ENCODE measurements around the gene PCDHA3.
"Not testable (repeated sequence)": the region's sequence is repeated elsewhere in the genome, so short reads cannot be mapped to it uniquely, and the experiment has no call there.

DNA sequence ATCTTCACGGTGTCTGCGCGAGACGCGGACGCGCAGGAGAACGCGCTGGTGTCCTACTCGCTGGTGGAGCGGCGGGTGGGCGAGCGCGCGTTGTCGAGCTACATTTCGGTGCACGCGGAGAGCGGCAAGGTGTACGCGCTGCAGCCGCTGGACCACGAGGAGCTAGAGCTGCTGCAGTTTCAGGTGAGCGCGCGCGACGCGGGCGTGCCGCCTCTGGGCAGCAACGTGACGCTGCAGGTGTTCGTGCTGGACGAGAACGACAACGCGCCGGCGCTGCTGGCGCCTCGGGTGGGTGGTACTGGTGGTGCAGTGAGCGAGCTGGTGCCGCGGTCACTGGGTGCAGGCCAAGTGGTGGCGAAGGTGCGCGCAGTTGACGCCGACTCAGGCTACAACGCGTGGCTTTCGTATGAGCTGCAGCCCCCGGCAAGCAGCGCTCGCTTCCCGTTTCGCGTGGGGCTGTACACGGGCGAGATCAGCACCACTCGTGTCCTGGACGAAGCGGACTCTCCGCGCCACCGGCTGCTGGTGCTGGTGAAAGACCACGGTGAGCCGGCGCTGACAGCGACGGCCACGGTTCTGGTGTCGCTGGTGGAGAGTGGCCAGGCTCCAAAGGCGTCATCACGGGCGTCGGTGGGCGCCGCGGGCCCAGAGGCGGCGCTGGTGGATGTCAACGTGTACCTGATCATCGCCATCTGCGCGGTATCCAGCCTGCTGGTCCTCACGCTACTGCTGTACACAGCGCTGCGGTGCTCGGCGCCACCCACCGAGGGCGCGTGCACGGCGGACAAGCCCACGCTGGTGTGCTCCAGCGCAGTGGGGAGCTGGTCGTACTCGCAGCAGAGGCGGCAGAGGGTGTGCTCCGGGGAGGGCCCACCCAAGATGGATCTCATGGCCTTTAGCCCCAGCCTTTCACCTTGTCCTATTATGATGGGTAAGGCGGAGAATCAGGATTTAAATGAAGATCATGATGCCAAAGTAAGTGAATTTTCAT lies 28.9 kb downstream of the PCDHA3 start:
- TF ChIP-seq, protein P1, sequence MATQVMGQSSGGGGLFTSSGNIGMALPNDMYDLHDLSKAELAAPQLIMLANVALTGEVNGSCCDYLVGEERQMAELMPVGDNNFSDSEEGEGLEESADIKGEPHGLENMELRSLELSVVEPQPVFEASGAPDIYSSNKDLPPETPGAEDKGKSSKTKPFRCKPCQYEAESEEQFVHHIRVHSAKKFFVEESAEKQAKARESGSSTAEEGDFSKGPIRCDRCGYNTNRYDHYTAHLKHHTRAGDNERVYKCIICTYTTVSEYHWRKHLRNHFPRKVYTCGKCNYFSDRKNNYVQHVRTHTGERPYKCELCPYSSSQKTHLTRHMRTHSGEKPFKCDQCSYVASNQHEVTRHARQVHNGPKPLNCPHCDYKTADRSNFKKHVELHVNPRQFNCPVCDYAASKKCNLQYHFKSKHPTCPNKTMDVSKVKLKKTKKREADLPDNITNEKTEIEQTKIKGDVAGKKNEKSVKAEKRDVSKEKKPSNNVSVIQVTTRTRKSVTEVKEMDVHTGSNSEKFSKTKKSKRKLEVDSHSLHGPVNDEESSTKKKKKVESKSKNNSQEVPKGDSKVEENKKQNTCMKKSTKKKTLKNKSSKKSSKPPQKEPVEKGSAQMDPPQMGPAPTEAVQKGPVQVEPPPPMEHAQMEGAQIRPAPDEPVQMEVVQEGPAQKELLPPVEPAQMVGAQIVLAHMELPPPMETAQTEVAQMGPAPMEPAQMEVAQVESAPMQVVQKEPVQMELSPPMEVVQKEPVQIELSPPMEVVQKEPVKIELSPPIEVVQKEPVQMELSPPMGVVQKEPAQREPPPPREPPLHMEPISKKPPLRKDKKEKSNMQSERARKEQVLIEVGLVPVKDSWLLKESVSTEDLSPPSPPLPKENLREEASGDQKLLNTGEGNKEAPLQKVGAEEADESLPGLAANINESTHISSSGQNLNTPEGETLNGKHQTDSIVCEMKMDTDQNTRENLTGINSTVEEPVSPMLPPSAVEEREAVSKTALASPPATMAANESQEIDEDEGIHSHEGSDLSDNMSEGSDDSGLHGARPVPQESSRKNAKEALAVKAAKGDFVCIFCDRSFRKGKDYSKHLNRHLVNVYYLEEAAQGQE (IDR thresholded peaks at IDR 0.05; ENCODE audit: borderline replicate concordance): not testable (repeated sequence)
- TF ChIP-seq, protein P2, sequence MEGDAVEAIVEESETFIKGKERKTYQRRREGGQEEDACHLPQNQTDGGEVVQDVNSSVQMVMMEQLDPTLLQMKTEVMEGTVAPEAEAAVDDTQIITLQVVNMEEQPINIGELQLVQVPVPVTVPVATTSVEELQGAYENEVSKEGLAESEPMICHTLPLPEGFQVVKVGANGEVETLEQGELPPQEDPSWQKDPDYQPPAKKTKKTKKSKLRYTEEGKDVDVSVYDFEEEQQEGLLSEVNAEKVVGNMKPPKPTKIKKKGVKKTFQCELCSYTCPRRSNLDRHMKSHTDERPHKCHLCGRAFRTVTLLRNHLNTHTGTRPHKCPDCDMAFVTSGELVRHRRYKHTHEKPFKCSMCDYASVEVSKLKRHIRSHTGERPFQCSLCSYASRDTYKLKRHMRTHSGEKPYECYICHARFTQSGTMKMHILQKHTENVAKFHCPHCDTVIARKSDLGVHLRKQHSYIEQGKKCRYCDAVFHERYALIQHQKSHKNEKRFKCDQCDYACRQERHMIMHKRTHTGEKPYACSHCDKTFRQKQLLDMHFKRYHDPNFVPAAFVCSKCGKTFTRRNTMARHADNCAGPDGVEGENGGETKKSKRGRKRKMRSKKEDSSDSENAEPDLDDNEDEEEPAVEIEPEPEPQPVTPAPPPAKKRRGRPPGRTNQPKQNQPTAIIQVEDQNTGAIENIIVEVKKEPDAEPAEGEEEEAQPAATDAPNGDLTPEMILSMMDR (IDR thresholded peaks at IDR 0.05; ENCODE audit: poor library complexity, severe bottlenecking): not testable (repeated sequence)
- not testable (repeated sequence) for TF ChIP-seq POLR2AphosphoS5 (IDR thresholded peaks at IDR 0.05); EP300 (conservative IDR thresholded peaks at IDR 0.05; ENCODE audit: poor library complexity, severe bottlenecking); MXI1 (conservative IDR thresholded peaks at IDR 0.05; ENCODE audit: poor library complexity, severe bottlenecking); RAD21 (conservative IDR thresholded peaks at IDR 0.05); EZH2 (IDR thresholded peaks at IDR 0.05; ENCODE audit: borderline replicate concordance, insufficient read depth, low read length, poor library complexity, severe bottlenecking); TAF1 (IDR thresholded peaks at IDR 0.05; ENCODE audit: low read depth); SMC3 (conservative IDR thresholded peaks at IDR 0.05; ENCODE audit: poor library complexity)
